Left ventricle myocardium inferior (tissue), 1 donor: Measurements from ENCODE around the gene ADH1A. TPM values are rescaled to one million over a fixed set of nuclear protein-coding genes. Genes with fewer than 3 reads are reported as not detected.
A peak's percentile ranks its signal among the peaks of the same experiment; 100 is the strongest.

Experiments used
- DNase-seq: peaks from one replicate; pipeline ENCODE4 v3.0.0-alpha.2; 2020
- H3K27ac ChIP-seq: fragments of 200-600 bp; replicated peaks from 2 replicates; pipeline ENCODE4 v1.8.0; 2021
- H3K27me3 ChIP-seq: fragments of 200-600 bp; 2 replicates; pipeline ENCODE4 v1.8.0; 2021; ENCODE audit warnings: low read depth
- H3K36me3 ChIP-seq: fragments of 200-600 bp; 2 replicates; pipeline ENCODE4 v1.8.0; 2021
- H3K4me1 ChIP-seq: fragments of 200-600 bp; 2 replicates; pipeline ENCODE4 v1.8.0; 2021
- H3K4me3 ChIP-seq: fragments of 200-600 bp; 2 replicates; pipeline ENCODE4 v1.8.0; 2021; ENCODE audit warnings: mild to moderate bottlenecking, moderate library complexity
- H3K9me3 ChIP-seq: fragments of 200-600 bp; replicated peaks from 2 replicates; pipeline ENCODE4 v1.8.0; 2021
- intact Hi-C: fragments of 100-400 bp; cut with micrococcal nuclease; formaldehyde crosslinking; loops from one replicate; pipeline ENCODE4 v1.11.0; 2022
- total RNA-seq: library from RNA; stranded (reverse); fragmentation: NEBNext Ultra II Directional; extraction: Animal tissue kit (Norgen Biotek cat#: 25700); gene quantifications from one replicate; pipeline ENCODE4 v1.2.1, GENCODE V29; 2021
- TF ChIP-seq, protein P1 (sequence below): fragments of 200-600 bp; IDR thresholded peaks from 2 replicates; pipeline ENCODE4 v1.8.0; 2021; ENCODE audit warnings: antibody characterized with exemption, mild to moderate bottlenecking, borderline replicate concordance
- donor health status: DM: no; HTN: yes; CAD: no; lungs with severe emphysema.

The ADH1A gene
- total RNA-seq, 1 donor from 2014 or later = 0.36 TPM

DNA sequence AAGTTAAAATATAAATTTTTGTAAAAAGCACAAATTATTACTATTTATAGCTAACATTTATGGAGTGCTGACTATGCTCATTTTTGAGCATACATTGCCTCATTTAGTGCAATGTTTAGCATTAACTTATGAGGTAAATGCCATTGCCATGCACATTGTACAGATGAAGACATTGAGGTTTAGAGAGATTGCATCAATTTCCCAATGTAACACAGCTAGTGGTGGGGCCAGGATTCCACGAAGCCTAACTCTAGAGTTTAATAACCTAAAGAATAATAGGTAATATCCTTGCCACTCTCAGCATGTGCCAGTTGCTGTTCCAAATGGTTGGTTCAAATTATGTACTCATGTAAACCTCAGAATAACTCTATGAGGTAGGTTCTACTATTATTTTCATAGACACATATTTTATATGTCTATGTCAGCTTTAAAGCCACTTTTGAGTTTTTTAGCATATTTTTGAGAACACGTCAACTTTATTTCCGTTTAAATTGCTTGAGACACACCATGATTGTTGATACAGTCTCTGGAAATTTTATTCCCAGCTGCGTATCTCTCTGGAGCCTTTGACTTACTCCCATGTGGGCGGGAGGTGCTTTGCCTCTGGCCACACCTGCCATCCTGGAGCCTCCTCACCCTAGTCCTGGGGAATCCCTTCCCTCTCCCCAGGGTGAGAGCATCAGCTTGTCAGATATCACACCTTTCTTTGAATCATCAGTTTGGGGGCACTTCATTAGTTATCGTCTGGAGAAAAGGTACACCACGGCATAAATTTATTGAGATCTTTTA, 10.8 kb upstream of the ADH1A start:
- TF ChIP-seq, protein P1, sequence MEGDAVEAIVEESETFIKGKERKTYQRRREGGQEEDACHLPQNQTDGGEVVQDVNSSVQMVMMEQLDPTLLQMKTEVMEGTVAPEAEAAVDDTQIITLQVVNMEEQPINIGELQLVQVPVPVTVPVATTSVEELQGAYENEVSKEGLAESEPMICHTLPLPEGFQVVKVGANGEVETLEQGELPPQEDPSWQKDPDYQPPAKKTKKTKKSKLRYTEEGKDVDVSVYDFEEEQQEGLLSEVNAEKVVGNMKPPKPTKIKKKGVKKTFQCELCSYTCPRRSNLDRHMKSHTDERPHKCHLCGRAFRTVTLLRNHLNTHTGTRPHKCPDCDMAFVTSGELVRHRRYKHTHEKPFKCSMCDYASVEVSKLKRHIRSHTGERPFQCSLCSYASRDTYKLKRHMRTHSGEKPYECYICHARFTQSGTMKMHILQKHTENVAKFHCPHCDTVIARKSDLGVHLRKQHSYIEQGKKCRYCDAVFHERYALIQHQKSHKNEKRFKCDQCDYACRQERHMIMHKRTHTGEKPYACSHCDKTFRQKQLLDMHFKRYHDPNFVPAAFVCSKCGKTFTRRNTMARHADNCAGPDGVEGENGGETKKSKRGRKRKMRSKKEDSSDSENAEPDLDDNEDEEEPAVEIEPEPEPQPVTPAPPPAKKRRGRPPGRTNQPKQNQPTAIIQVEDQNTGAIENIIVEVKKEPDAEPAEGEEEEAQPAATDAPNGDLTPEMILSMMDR = no peak
- Histone ChIP-seq H3K27me3 (no peaks in the 10 kb centered on the region), H3K4me3 (no peak overlapping the region), H3K4me1 (peaks cover 12% of the 10 kb centered on the region), H3K9me3 (peaks cover 32% of the 10 kb centered on the region), H3K27ac (peak overlapping the region; percentile 74), H3K36me3 (no peaks in the 10 kb centered on the region)
- intact Hi-C loops = no loop called here
- DNase-seq = no peak

DNA sequence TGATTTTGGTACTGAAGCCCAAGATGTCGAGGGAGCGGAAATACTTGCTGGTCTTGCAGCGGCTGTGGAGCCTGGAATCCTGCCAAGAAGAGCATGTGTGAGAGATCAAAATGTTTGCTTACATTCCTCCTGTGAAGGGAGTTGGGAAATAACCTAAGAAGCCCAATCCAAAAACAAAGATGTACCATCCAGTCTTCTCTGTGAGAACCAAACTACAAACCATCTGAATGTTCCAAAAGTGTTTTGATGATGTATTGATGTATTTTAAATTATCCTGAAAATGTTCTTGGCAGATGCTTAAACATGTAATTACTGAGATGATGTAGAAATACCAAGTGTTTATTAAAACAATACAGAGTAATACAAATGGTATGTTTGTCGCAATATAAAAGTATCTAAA, 10.1 kb upstream of the ADH1A start:
- peaks cover 39% of the 10 kb centered on the region for H3K9me3 ChIP-seq
- H3K27me3 ChIP-seq = no peaks in the 10 kb centered on the region
- H3K36me3 ChIP-seq = no peaks in the 10 kb centered on the region
- no peak overlapping the region for H3K4me3 ChIP-seq
- TF ChIP-seq, protein P1 = no peak
- H3K4me1 ChIP-seq = peaks cover 12% of the 10 kb centered on the region
- peak overlapping the region; percentile 74 for H3K27ac ChIP-seq
- intact Hi-C loops = no loop called here
- DNase-seq = peak; percentile 77

DNA sequence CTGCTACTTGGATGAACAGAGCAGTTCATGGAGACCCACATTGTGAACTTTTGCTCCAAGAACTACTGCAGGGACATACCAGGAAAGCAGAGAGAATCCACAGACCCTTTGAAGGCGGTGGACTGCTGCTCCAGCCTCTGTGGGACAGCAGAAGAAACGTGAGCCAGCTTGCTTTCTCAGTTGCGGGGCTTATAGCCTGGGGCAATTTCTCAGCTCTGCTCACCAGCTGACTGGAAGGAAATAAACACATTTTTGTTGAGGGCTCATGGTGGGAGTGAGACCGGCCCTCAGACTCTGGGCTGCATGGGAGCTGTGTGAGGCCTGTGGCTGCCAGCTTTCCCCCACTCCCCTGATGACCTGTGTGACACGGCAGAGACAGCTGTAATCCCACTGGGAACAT, 2.6 kb upstream of the ADH1A start:
- intact Hi-C loops = no loop called here
- no peak for DNase-seq
- no peaks in the 10 kb centered on the region for H3K36me3 ChIP-seq
- H3K27me3 ChIP-seq = no peaks in the 10 kb centered on the region
- no peaks in the 10 kb centered on the region for H3K4me1 ChIP-seq
- no peak overlapping the region for H3K27ac ChIP-seq
- H3K4me3 ChIP-seq = no peak overlapping the region
- H3K9me3 ChIP-seq = peaks cover 39% of the 10 kb centered on the region
- TF ChIP-seq, protein P1 = no peak

DNA sequence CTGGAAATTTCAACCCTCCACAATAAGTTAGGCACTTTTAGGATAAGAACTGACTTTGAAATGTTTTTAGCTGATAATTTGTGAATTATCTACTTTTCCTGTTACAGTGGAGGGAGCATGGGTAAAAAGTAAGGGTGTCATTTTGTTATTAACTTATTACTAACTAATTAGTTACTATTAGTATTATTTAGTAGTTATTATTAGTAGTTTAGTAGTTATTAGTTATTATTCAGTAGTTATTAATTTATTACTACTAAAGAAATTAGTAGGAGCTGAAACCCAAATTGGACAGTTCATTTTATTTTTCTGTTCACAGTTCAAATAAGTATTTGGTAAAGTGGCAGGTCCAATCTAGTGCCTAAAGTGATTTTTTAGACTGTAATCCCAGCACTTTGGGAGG, 5.4 kb downstream of the ADH1A start:
- intact Hi-C loops = no loop called here
- no peaks in the 10 kb centered on the region for H3K27me3 ChIP-seq
- TF ChIP-seq, protein P1 = no peak
- no peak overlapping the region for H3K27ac ChIP-seq
- H3K36me3 ChIP-seq = no peaks in the 10 kb centered on the region
- H3K9me3 ChIP-seq = no peaks in the 10 kb centered on the region
- no peak for DNase-seq
- no peaks in the 10 kb centered on the region for H3K4me1 ChIP-seq
- no peak overlapping the region for H3K4me3 ChIP-seq

DNA sequence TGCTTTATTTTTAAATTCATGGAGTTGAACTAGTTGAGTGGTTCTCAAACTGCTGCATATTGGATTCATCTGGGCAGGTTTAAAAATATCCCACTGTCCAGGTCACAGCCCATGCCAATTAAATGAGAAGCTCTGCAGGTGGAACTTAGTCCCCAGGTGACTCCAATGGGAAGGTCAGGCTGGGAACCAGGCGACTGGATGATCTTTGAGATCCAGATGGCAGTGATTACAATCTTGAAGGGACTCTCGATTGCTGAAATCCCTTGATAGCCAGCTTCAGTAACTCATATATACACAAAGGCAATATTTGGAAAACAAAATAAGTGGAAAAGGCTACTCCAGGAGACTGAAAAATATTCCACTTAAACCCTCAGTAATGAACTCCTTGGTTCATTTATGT, 8.1 kb downstream of the ADH1A start:
- no peaks in the 10 kb centered on the region for H3K9me3 ChIP-seq
- no peak overlapping the region for H3K27ac ChIP-seq
- TF ChIP-seq, protein P1 = no peak
- no peaks in the 10 kb centered on the region for H3K36me3 ChIP-seq
- no peak for DNase-seq
- H3K27me3 ChIP-seq = no peaks in the 10 kb centered on the region
- intact Hi-C loops = no loop called here
- no peaks in the 10 kb centered on the region for H3K4me1 ChIP-seq
- no peak overlapping the region for H3K4me3 ChIP-seq
